HepG2 (cell line): ENCODE data around the gene NOP9. TPM values are rescaled to one million over a fixed set of nuclear protein-coding genes. Genes with fewer than 3 reads are reported as not detected.

Source experiments
- ATAC-seq: fragments of 200-7000 bp; cut with Tn5 transposase; 3 replicates; pipeline ENCODE4 v1.9.1; 2020; ENCODE audit warnings: mild to moderate bottlenecking, moderate library complexity
- BruUV-seq: library from RNA; stranded (reverse); fragments of 400-500 nt; replicated peaks from 2 replicates; lab custom pipeline; 2021; lab: Mats Ljungman, UMichigan
- CTCF ChIA-PET: fragments of 300-600 bp; formaldehyde crosslinking; extraction: SDS; loops from one replicate; lab custom pipeline; 2021; ENCODE audit warnings: low total read pairs, inconsistent platforms, low intra/inter-chr PET ratio; lab: Yijun Ruan, JAX
- POLR2A ChIA-PET: fragments of 350-600 bp; sonication (Branson Sonifier 250); formaldehyde crosslinking; loops from one replicate; lab custom pipeline; 2020; ENCODE audit warnings: antibody characterized with exemption, inconsistent platforms; lab: Yijun Ruan, JAX
- DNase-seq: peaks from one replicate; pipeline ENCODE4 v3.0.0-alpha.2; 2015; ENCODE audit warnings: low spot score
- FAIRE-seq: peaks from 3 replicates; lab custom pipeline; 2011; peaks lifted over from hg19 to GRCh38; lab: Jason Lieb, UNC
- H2AFZ ChIP-seq: one replicate; pipeline ENCODE4 v1.6.1; 2011; ENCODE audit warnings: low read length, inconsistent platforms
- H3K27ac ChIP-seq: fragments of 300-600 bp; 3 replicates; pipeline ENCODE4 v1.8.0; 2011; ENCODE audit warnings: mixed run types, mild to moderate bottlenecking, mixed read lengths, low read length, inconsistent platforms; ENCODE audit not compliant: insufficient read depth; ENCODE audit errors: extremely low read length
- H3K27me3 ChIP-seq, 2 experiments: fragments of 200-600 bp in 1 of 2; 2 replicates in 1 of 2; 3 replicates in 1 of 2; pipeline versions ENCODE4 v1.6.0 to v1.8.0; 2011; ENCODE audit warnings: low read length in 2 of 2, mild to moderate bottlenecking in 2 of 2, moderate library complexity in 2 of 2, inconsistent platforms in 1 of 2; ENCODE audit not compliant: insufficient read depth in 2 of 2, control insufficient read depth in 1 of 2
- H3K36me3 ChIP-seq, 2 experiments: fragments of 200-600 bp in 1 of 2; replicated peaks in 1 of 2; 2 replicates in 1 of 2; 3 replicates in 1 of 2; pipeline versions ENCODE4 v1.5.1 to v1.8.0; 2011; ENCODE audit warnings: low read length in 2 of 2, inconsistent platforms in 1 of 2; ENCODE audit not compliant: insufficient read depth in 2 of 2, control insufficient read depth in 1 of 2
- H3K4me1 ChIP-seq: 2 replicates; pipeline ENCODE4 v1.5.1; 2012; ENCODE audit warnings: low read length, inconsistent platforms; ENCODE audit not compliant: insufficient read depth
- H3K4me2 ChIP-seq: 2 replicates; pipeline ENCODE4 v1.6.0; 2011; ENCODE audit warnings: low read depth, low read length, inconsistent platforms
- H3K4me3 ChIP-seq, 3 experiments: fragments of 200-600 bp in 1 of 3; sonication (generic), shearing (Covaris generic) in 1 of 3; replicated peaks in 1 of 3; 2 replicates each; pipeline ENCODE4 v1.5.1; 2011 to 2016; ENCODE audit warnings: low read length in 3 of 3, inconsistent platforms in 2 of 3, low read depth in 2 of 3, mild to moderate bottlenecking in 2 of 3, control low read depth in 1 of 3, mixed read lengths in 1 of 3; ENCODE audit not compliant: insufficient read depth in 1 of 3
- H3K79me2 ChIP-seq: one replicate; pipeline ENCODE4 v1.6.1; 2011; ENCODE audit warnings: low read length, inconsistent platforms; ENCODE audit not compliant: insufficient read depth
- H3K9ac ChIP-seq: 2 replicates; pipeline ENCODE4 v1.6.0; 2011; ENCODE audit warnings: mild to moderate bottlenecking, low read depth, low read length, inconsistent platforms; ENCODE audit not compliant: insufficient read depth
- H3K9me3 ChIP-seq: 2 replicates; pipeline ENCODE4 v1.5.1; 2012; ENCODE audit warnings: mild to moderate bottlenecking, low read length
- H4K20me1 ChIP-seq: 2 replicates; pipeline ENCODE4 v1.6.0; 2011; ENCODE audit warnings: inconsistent platforms, mild to moderate bottlenecking, low read length, moderate library complexity; ENCODE audit not compliant: insufficient read depth
- ATRX ChIP-seq: sonication (generic); formaldehyde crosslinking; IDR thresholded peaks from 2 replicates; pipeline ENCODE4 v1.4.0; 2020; ENCODE audit warnings: missing genetic modification reagents, borderline replicate concordance
- FOXA3 ChIP-seq: IDR thresholded peaks from 2 replicates; pipeline ENCODE4 v1.6.1; 2016; ENCODE audit warnings: missing genetic modification reagents, missing compliant biosample characterization
- HNF4G ChIP-seq, 2 experiments: sonication (generic) in 1 of 2; formaldehyde crosslinking in 1 of 2; IDR thresholded peaks; 2 replicates each; pipeline versions ENCODE4 v1.4.0 to v1.6.1; 2011 to 2020; ENCODE audit warnings: borderline replicate concordance in 2 of 2, low read depth in 2 of 2, mild to moderate bottlenecking in 2 of 2, low read length in 1 of 2, missing genetic modification reagents in 1 of 2, moderate library complexity in 1 of 2
- HNRNPH1 ChIP-seq: fragments of 200-400 bp; formaldehyde crosslinking; optimal IDR thresholded peaks from 2 replicates; pipeline ENCODE3; 2017; ENCODE audit warnings: mild to moderate bottlenecking, low read depth, low read length
- JUND ChIP-seq: sonication (generic); formaldehyde crosslinking; IDR thresholded peaks from 2 replicates; pipeline ENCODE4 v1.8.0; 2022; ENCODE audit warnings: mild to moderate bottlenecking, missing genetic modification reagents
- MEIS1 ChIP-seq: sonication (generic); formaldehyde crosslinking; IDR thresholded peaks from 2 replicates; pipeline ENCODE4 v1.9.0; 2021; ENCODE audit warnings: mild to moderate bottlenecking, missing genetic modification reagents, moderate library complexity, borderline replicate concordance
- SNAPC5 ChIP-seq: sonication (generic); formaldehyde crosslinking; IDR thresholded peaks from 2 replicates; pipeline ENCODE4 v1.8.1; 2023; ENCODE audit warnings: mild to moderate bottlenecking, missing genetic modification reagents, borderline replicate concordance
- SP140L ChIP-seq: sonication (generic); formaldehyde crosslinking; IDR thresholded peaks from 2 replicates; pipeline ENCODE4 v1.4.0; 2020; ENCODE audit warnings: missing genetic modification reagents, borderline replicate concordance
- SSRP1 ChIP-seq: IDR thresholded peaks from 2 replicates; pipeline ENCODE4 v1.6.1; 2016; ENCODE audit warnings: control low read depth
- U2AF2 ChIP-seq: fragments of 200-400 bp; formaldehyde crosslinking; IDR thresholded peaks from 2 replicates; pipeline ENCODE4 v1.6.1; 2017; ENCODE audit warnings: low read depth, mild to moderate bottlenecking, low read length
- ZBTB4 ChIP-seq: sonication (generic); formaldehyde crosslinking; IDR thresholded peaks from 2 replicates; pipeline ENCODE4 v1.4.0; 2020; ENCODE audit warnings: missing genetic modification reagents, mild to moderate bottlenecking, borderline replicate concordance
- ZFP90 ChIP-seq: sonication (generic); formaldehyde crosslinking; IDR thresholded peaks from 2 replicates; pipeline ENCODE4 v1.8.0; 2022; ENCODE audit warnings: missing genetic modification reagents, mild to moderate bottlenecking, inconsistent platforms, borderline replicate concordance
- ZNF10 ChIP-seq: sonication (generic); formaldehyde crosslinking; IDR thresholded peaks from 2 replicates; pipeline ENCODE4 v1.4.0; 2020; ENCODE audit warnings: mild to moderate bottlenecking, low read depth, missing genetic modification reagents, borderline replicate concordance
- ZNF296 ChIP-seq: sonication (generic); formaldehyde crosslinking; conservative IDR thresholded peaks from 2 replicates; pipeline ENCODE4 v1.5.0; 2020; ENCODE audit warnings: mild to moderate bottlenecking, missing genetic modification reagents
- ZNF563 ChIP-seq: sonication (generic); formaldehyde crosslinking; IDR thresholded peaks from 2 replicates; pipeline ENCODE4 v1.8.0; 2022; ENCODE audit warnings: mild to moderate bottlenecking, moderate library complexity, missing genetic modification reagents
- WGBS: methylation state at CpG from one replicate; pipeline ENCODE4 v1.1.6; 2017; ENCODE audit warnings: low lambda C conversion rate; 5-methylcytosine and 5-hydroxymethylcytosine counted together
- in situ Hi-C: cut with HindIII; loops from 2 replicates; pipeline ENCODE4 v1.10.0; 2017; ENCODE audit warnings: low pct_unique_long_range_greater_than_20kb; ENCODE audit not compliant: extremely low pct_ligation_motif_present
- intact Hi-C: fragments of 100-400 bp; cut with micrococcal nuclease; formaldehyde crosslinking; loops from one replicate; pipeline ENCODE4 v1.10.0; 2022; ENCODE audit not compliant: unreplicated experiment
- polyA plus RNA-seq, 8 experiments: library from polyadenylated mRNA; depleted of rRNA in 3 of 8; stranded (reverse) in 7 of 8; unstranded in 1 of 8; fragments of >200 nt; fragmentation: Illumina TruSeq in 4 of 8; extraction: Trizol in 4 of 8; gene quantifications; 2 replicates each; pipeline versions ENCODE4 v1.2.1 to v1.2.3, GENCODE V29; 2011 to 2016; ENCODE audit warnings: low read depth in 4 of 8, missing spikeins in 1 of 8, mixed read lengths in 1 of 8; ENCODE audit not compliant: insufficient read depth in 1 of 8
- total RNA-seq, 5 experiments: library from RNA; depleted of rRNA; stranded (reverse); fragments of >200 nt; fragmentation: Illumina TruSeq; extraction: Trizol; gene quantifications; 2 replicates each; pipeline ENCODE4 v1.2.3, GENCODE V29; 2016; ENCODE audit warnings: low read depth in 1 of 5
- TF ChIP-seq, protein P1 (sequence below): IDR thresholded peaks from 2 replicates; pipeline ENCODE4 v1.6.1; 2016; ENCODE audit warnings: control low read depth
- TF ChIP-seq, protein P2 (sequence below): sonication (generic); formaldehyde crosslinking; IDR thresholded peaks from 2 replicates; pipeline ENCODE4 v1.4.0; 2020; ENCODE audit warnings: mild to moderate bottlenecking, missing genetic modification reagents

NOP9 gene
- total and polyA plus RNA-seq, 2 of the 13 experiments (the other 11 are each of a cell fraction or from before 2014, with no cell fraction given), result 24.5 to 61.6 TPM

GRCh38 chr14:24337144-24337823 is 37.6 kb downstream of the NOP9 start:
- DNase-seq (no peak), FAIRE-seq (no peak), ATAC-seq (no peak)
- Histone ChIP-seq H3K36me3 (no peaks in the 10 kb centered on the region), H3K27me3 (peaks cover 20 to 78% of the 10 kb centered on the region in 2 experiments; a peak in 4 of 5 replicates), H3K9me3 (no peaks in the 10 kb centered on the region), H3K4me1 (peaks cover 34% of the 10 kb centered on the region), H3K9ac (no peak overlapping the region), H2AFZ (no peak overlapping the region), H3K4me2 (no peak overlapping the region), H3K79me2 (no peaks in the 10 kb centered on the region), H3K27ac (no peak overlapping the region), H4K20me1 (no peaks in the 10 kb centered on the region), H3K4me3 (no peak overlapping the region)
- 12% methylated on average over 7 of the region's 7 CpGs for WGBS
- ChIA-PET CTCF (interaction anchor here (1.3 to 10.2 kb wide), 2 partner anchors 97 to 99 kb away, joined by 5 to 235 read pairs; partner anchors contain the start of genes CBLN3 and KHNYN), POLR2A (interaction anchor here (0.8 to 2.0 kb wide), 8 partner anchors 9 to 105 kb away, joined by 3 to 7 read pairs (median 4); partner anchors contain the start of genes CBLN3 and KHNYN)
- BruUV-seq, result no TSS peak
- intact Hi-C loops, result no loop called here
- in situ Hi-C loops, result no loop called here
- TF ChIP-seq, protein P1, sequence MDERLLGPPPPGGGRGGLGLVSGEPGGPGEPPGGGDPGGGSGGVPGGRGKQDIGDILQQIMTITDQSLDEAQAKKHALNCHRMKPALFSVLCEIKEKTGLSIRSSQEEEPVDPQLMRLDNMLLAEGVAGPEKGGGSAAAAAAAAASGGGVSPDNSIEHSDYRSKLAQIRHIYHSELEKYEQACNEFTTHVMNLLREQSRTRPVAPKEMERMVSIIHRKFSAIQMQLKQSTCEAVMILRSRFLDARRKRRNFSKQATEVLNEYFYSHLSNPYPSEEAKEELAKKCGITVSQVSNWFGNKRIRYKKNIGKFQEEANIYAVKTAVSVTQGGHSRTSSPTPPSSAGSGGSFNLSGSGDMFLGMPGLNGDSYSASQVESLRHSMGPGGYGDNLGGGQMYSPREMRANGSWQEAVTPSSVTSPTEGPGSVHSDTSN, result 0 out of 2 replicates have a peak, but pooled peaks have one; percentile 8
- TF ChIP-seq FOXA3 (CRISPR knock-in tag) (peak; percentile 12; the same call in 1 of the 2 replicates), SSRP1 (0 out of 2 replicates have a peak, but pooled peaks have one; percentile 46), HNF4G (IDR thresholded peaks at IDR 0.05; ENCODE audit: borderline replicate concordance, low read depth, low read length) (peak; percentile 27; the same call in 1 of the 2 replicates), HNF4G (CRISPR knock-in tag; IDR thresholded peaks at IDR 0.05; ENCODE audit: borderline replicate concordance, low read depth) (no peak), ZNF296 (CRISPR knock-in tag) (peak; percentile 61; the same call in 1 of the 2 replicates), U2AF2 (no peak), ATRX (CRISPR knock-in tag) (no peak), SP140L (CRISPR knock-in tag) (no peak), ZNF10 (no peak), JUND (CRISPR knock-in tag) (peak; percentile 21; the same call in 1 of the 2 replicates), ZBTB4 (no peak), MEIS1 (CRISPR knock-in tag) (no peak), ZFP90 (CRISPR knock-in tag) (no peak), SNAPC5 (CRISPR knock-in tag) (no peak), HNRNPH1 (no peak), ZNF563 (peak; percentile 64; the same call in 1 of the 2 replicates)
- TF ChIP-seq, protein P2, sequence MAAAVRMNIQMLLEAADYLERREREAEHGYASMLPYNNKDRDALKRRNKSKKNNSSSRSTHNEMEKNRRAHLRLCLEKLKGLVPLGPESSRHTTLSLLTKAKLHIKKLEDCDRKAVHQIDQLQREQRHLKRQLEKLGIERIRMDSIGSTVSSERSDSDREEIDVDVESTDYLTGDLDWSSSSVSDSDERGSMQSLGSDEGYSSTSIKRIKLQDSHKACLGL, result 0 out of 2 replicates have a peak, but pooled peaks have one; percentile 30
